A673 (cell line): ENCODE measurements around the gene SMCO2.

Source experiments
- EZH2 ChIP-seq: fragments of 200-600 bp; sonication (generic); IDR thresholded peaks from 2 replicates; pipeline ENCODE4 v1.6.1; 2017; ENCODE audit warnings: borderline replicate concordance, low read depth, mild to moderate bottlenecking, mixed read lengths, antibody characterized with exemption, low read length; ENCODE audit not compliant: poor library complexity, severe bottlenecking
- TF ChIP-seq, protein P1 (sequence below): fragments of 300-800, 200-600 bp; sonication (generic); conservative IDR thresholded peaks from 2 replicates; pipeline ENCODE4 v1.5.1; 2017; ENCODE audit warnings: low read depth, mild to moderate bottlenecking, antibody characterized with exemption, low read length, moderate library complexity, mixed read lengths

- TF ChIP-seq, protein P1, sequence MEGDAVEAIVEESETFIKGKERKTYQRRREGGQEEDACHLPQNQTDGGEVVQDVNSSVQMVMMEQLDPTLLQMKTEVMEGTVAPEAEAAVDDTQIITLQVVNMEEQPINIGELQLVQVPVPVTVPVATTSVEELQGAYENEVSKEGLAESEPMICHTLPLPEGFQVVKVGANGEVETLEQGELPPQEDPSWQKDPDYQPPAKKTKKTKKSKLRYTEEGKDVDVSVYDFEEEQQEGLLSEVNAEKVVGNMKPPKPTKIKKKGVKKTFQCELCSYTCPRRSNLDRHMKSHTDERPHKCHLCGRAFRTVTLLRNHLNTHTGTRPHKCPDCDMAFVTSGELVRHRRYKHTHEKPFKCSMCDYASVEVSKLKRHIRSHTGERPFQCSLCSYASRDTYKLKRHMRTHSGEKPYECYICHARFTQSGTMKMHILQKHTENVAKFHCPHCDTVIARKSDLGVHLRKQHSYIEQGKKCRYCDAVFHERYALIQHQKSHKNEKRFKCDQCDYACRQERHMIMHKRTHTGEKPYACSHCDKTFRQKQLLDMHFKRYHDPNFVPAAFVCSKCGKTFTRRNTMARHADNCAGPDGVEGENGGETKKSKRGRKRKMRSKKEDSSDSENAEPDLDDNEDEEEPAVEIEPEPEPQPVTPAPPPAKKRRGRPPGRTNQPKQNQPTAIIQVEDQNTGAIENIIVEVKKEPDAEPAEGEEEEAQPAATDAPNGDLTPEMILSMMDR = no peak
- no peak for TF ChIP-seq EZH2
These were observed 102.8 kb downstream of the SMCO2 start for GRCh38 chr12:27549236-27549800.
